Neural progenitor cell (in vitro differentiated cells): Measurements from ENCODE around the gene WIPF1. TPM values are rescaled to one million over a fixed set of nuclear protein-coding genes. Genes with fewer than 3 reads are reported as not detected.
"Not testable (repeated sequence)": the region's sequence is repeated elsewhere in the genome, so short reads cannot be mapped to it uniquely, and the experiment has no call there.

Experiments
- DNase-seq: peaks from one replicate; pipeline ENCODE4 v3.0.0-alpha.2; 2016; ENCODE audit warnings: low spot score
- H2AFZ ChIP-seq: fragments of 200-600 bp; sonication (generic); replicated peaks from 2 replicates; pipeline ENCODE4 v1.6.1; 2016; ENCODE audit warnings: antibody characterized with exemption
- H3F3A ChIP-seq: fragments of 200-600 bp; sonication (generic); 2 replicates; pipeline ENCODE4 v1.6.1; 2016; ENCODE audit warnings: antibody characterized with exemption, low read depth
- H3K27ac ChIP-seq: fragments of 200-600 bp; sonication (generic); 2 replicates; pipeline ENCODE4 v1.5.1; 2016; ENCODE audit warnings: mild to moderate bottlenecking
- H3K27me3 ChIP-seq: fragments of 200-600 bp; sonication (generic); 2 replicates; pipeline ENCODE4 v1.6.1; 2016; ENCODE audit warnings: mild to moderate bottlenecking, moderate library complexity
- H3K36me3 ChIP-seq: fragments of 200-600 bp; sonication (generic); 2 replicates; pipeline ENCODE4 v1.5.1; 2016
- H3K4me1 ChIP-seq: fragments of 200-600 bp; sonication (generic); 2 replicates; pipeline ENCODE4 v1.6.1; 2016; ENCODE audit warnings: mixed run types
- H3K4me2 ChIP-seq: fragments of 200-600 bp; sonication (generic); 2 replicates; pipeline ENCODE4 v1.6.1; 2016
- H3K4me3 ChIP-seq: fragments of 200-600 bp; sonication (generic); 2 replicates; pipeline ENCODE4 v1.5.1; 2016
- H3K79me2 ChIP-seq: fragments of 200-600 bp; sonication (generic); 2 replicates; pipeline ENCODE4 v1.6.1; 2016; ENCODE audit warnings: low read depth
- H3K9ac ChIP-seq: fragments of 200-600 bp; sonication (generic); 2 replicates; pipeline ENCODE4 v1.6.1; 2016
- H3K9me3 ChIP-seq: fragments of 200-600 bp; sonication (generic); 2 replicates; pipeline ENCODE4 v1.5.1; 2016; ENCODE audit warnings: low read depth
- H4K20me1 ChIP-seq: fragments of 200-600 bp; sonication (generic); 2 replicates; pipeline ENCODE4 v1.6.1; 2016; ENCODE audit warnings: low read depth
- H3K27ac Mint-ChIP-seq: 3 replicates; pipeline ENCODE4 v1.8.0; 2021; ENCODE audit warnings: mixed read lengths
- H3K27me3 Mint-ChIP-seq: 2 replicates; pipeline ENCODE4 v1.8.0; 2022; ENCODE audit warnings: low read depth, mild to moderate bottlenecking, inconsistent platforms, moderate library complexity, mixed read lengths; ENCODE audit not compliant: insufficient read depth
- H3K36me3 Mint-ChIP-seq: 3 replicates; pipeline ENCODE4 v1.8.0; 2021; ENCODE audit warnings: mixed read lengths
- H3K4me1 Mint-ChIP-seq: 3 replicates; pipeline ENCODE4 v1.8.0; 2021; ENCODE audit warnings: mixed read lengths
- H3K4me3 Mint-ChIP-seq: 3 replicates; pipeline ENCODE4 v1.8.0; 2021; ENCODE audit warnings: mild to moderate bottlenecking, moderate library complexity, mixed read lengths
- H3K9me3 Mint-ChIP-seq: 3 replicates; pipeline ENCODE4 v1.8.0; 2020; ENCODE audit warnings: mixed read lengths
- CTCF ChIP-seq: fragments of 200-600 bp; sonication (generic); IDR thresholded peaks from 2 replicates; pipeline ENCODE4 v1.5.1; 2017; ENCODE audit warnings: antibody characterized with exemption, mild to moderate bottlenecking
- EZH2 ChIP-seq: fragments of 200-600 bp; sonication (generic); IDR thresholded peaks from 2 replicates; pipeline ENCODE4 v1.6.1; 2017; ENCODE audit warnings: antibody characterized with exemption, mild to moderate bottlenecking, moderate library complexity
- EZH2phosphoT487 ChIP-seq: fragments of 200-600 bp; sonication (generic); IDR thresholded peaks from 2 replicates; pipeline ENCODE4 v1.6.1; 2017; ENCODE audit warnings: antibody characterized with exemption
- total RNA-seq: library from RNA; depleted of rRNA; stranded (reverse); fragments of >200 nt; gene quantifications from 2 replicates; pipeline ENCODE4 v1.2.3, GENCODE V29; 2015; ENCODE audit warnings: low replicate concordance

The WIPF1 gene
- total RNA-seq, 1 donor from 2014 or later = 17.2 TPM

GRCh38 chr2:174552880-174553279, 44.7 kb downstream of the WIPF1 start:
- TF ChIP-seq CTCF = no peak
- no peak for TF ChIP-seq EZH2phosphoT487
- TF ChIP-seq EZH2 = no peak
- no peaks in the 10 kb centered on the region for H3K4me1 Mint-ChIP-seq
- no peak overlapping the region for H3K27ac Mint-ChIP-seq
- Histone ChIP-seq H4K20me1 (no peaks in the 10 kb centered on the region), H3K9me3 (peaks cover 8% of the 10 kb centered on the region), H2AFZ (no peak overlapping the region), H3K79me2 (no peaks in the 10 kb centered on the region), H3K36me3 (no peaks in the 10 kb centered on the region), H3K4me3 (no peak overlapping the region), H3K9ac (no peak overlapping the region), H3K4me1 (no peaks in the 10 kb centered on the region), H3K4me2 (no peak overlapping the region), H3K27ac (no peak overlapping the region), H3K27me3 (no peaks in the 10 kb centered on the region), H3F3A (no peaks in the 10 kb centered on the region)
- peaks cover 2% of the 10 kb centered on the region for H3K27me3 Mint-ChIP-seq
- H3K9me3 Mint-ChIP-seq = no peaks in the 10 kb centered on the region
- no peak overlapping the region for H3K4me3 Mint-ChIP-seq
- DNase-seq = no peak
- no peaks in the 10 kb centered on the region for H3K36me3 Mint-ChIP-seq

- no peaks in the 10 kb centered on the region for H3K36me3 ChIP-seq
- Mint-ChIP-seq H3K4me3 (no peak overlapping the region), H3K4me1 (no peaks in the 10 kb centered on the region), H3K27me3 (peaks cover 2% of the 10 kb centered on the region), H3K36me3 (no peaks in the 10 kb centered on the region), H3K9me3 (no peaks in the 10 kb centered on the region), H3K27ac (no peak overlapping the region)
- H3K4me1 ChIP-seq = no peaks in the 10 kb centered on the region
- H4K20me1 ChIP-seq = no peaks in the 10 kb centered on the region
- TF ChIP-seq EZH2phosphoT487 = no peak
- TF ChIP-seq EZH2 = no peak
- TF ChIP-seq CTCF = no peak
- DNase-seq = no peak
- no peaks in the 10 kb centered on the region for H3K27me3 ChIP-seq
- H3K9ac ChIP-seq = no peak overlapping the region
- H3K79me2 ChIP-seq = no peaks in the 10 kb centered on the region
- no peaks in the 10 kb centered on the region for H3F3A ChIP-seq
- H2AFZ ChIP-seq = no peak overlapping the region
- peaks cover 8% of the 10 kb centered on the region for H3K9me3 ChIP-seq
- H3K27ac ChIP-seq = no peak overlapping the region
- H3K4me3 ChIP-seq = no peak overlapping the region
- H3K4me2 ChIP-seq = no peak overlapping the region
Measured at GRCh38 chr2:174551697-174552096, 45.9 kb downstream of the WIPF1 start.

GRCh38 chr2:174548646-174549045, 49.0 kb downstream of the WIPF1 start:
- not testable (repeated sequence) for H3K4me3 ChIP-seq, H2AFZ ChIP-seq, H3K9me3 ChIP-seq, H3K27me3 Mint-ChIP-seq, H3K9ac ChIP-seq, H3K27ac ChIP-seq, DNase-seq, H3K36me3 ChIP-seq, H3K27me3 ChIP-seq, H3K4me1 Mint-ChIP-seq, H3K36me3 Mint-ChIP-seq, H3K79me2 ChIP-seq, H3K4me1 ChIP-seq, H3K4me2 ChIP-seq, H3K27ac Mint-ChIP-seq, H4K20me1 ChIP-seq, H3K9me3 Mint-ChIP-seq, H3F3A ChIP-seq, H3K4me3 Mint-ChIP-seq

GRCh38 chr2:174548021-174548420, 49.6 kb downstream of the WIPF1 start:
- not testable (repeated sequence) for H3K4me3 Mint-ChIP-seq, H3K27me3 ChIP-seq, H3K79me2 ChIP-seq, H3K27ac ChIP-seq, H2AFZ ChIP-seq, H3F3A ChIP-seq, H3K27me3 Mint-ChIP-seq, H3K9ac ChIP-seq, H3K4me3 ChIP-seq, H3K36me3 ChIP-seq, H3K27ac Mint-ChIP-seq, H4K20me1 ChIP-seq, H3K9me3 ChIP-seq, H3K4me1 ChIP-seq, H3K4me2 ChIP-seq, H3K9me3 Mint-ChIP-seq, H3K4me1 Mint-ChIP-seq, H3K36me3 Mint-ChIP-seq, DNase-seq
